MM.1S (cell line): ENCODE results near the gene WDR4.

Experiments used
- CTCF ChIP-seq: fragments of 300-600 bp; sonication (generic); IDR thresholded peaks from 2 replicates; pipeline ENCODE4 v1.5.1; 2016; ENCODE audit warnings: antibody characterized with exemption, low read length, mixed read lengths
- EZH2 ChIP-seq: fragments of 300-600 bp; sonication (generic); optimal IDR thresholded peaks from 2 replicates; pipeline ENCODE3; 2017; ENCODE audit warnings: low read depth, mild to moderate bottlenecking, antibody characterized with exemption, low read length, mixed read lengths
- EZH2phosphoT487 ChIP-seq: fragments of 300-600 bp; sonication (generic); IDR thresholded peaks from 2 replicates; pipeline ENCODE4 v1.6.1; 2018; ENCODE audit warnings: antibody characterized with exemption, low read length

- no peak for TF ChIP-seq CTCF
- no peak for TF ChIP-seq EZH2
- TF ChIP-seq EZH2phosphoT487 = no peak
Measured at GRCh38 chr21:42878993-42879787, at the start of gene WDR4.
